ENCODE data around the gene CACNG5.

The CACNG5 gene

GRCh38 chr17:66829386-66829864 is 5.5 kb upstream of the CACNG5 start:
- DNase-seq = no peak

DNA sequence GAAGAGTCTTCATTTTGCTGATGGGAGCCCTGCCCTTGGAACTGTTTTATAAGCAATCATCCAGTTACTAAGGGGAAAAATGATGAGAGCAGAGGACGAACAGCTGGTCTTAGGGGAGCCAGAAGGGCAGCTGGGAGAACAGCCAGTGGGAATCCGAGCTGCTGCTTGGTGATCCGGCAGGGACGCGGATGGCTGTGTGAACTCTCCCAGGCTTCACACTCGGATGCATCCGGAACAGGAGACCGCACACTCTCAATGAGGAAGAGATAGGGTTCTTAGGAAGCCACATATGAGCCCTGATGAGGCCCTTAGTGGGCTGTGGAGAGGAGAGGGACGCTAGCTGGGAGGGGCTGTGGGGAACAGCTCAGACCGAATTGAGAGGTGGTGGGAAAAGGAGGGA is 5.0 kb upstream of the CACNG5 start:
- DNase-seq = no peak

DNA sequence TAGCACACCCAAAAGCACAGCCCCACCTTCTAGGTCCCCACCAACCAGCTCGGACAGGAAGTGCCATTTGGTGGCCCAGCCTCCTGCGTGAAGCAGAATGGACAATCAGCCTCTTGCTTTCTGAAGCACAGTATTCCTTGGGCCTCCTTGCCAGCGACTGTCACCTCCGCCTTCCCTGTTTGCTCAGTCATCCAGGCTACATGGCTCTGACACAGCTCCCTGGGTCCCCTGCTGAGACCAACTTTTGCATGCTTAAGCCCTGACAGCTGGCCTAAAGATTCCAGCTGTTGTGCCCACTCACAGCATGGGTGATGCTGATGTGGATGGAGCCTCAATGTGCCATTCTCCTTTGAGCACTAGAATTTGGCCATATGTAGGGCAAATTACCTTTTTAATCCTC is 4.5 kb upstream of the CACNG5 start:
- no peak for DNase-seq

DNA sequence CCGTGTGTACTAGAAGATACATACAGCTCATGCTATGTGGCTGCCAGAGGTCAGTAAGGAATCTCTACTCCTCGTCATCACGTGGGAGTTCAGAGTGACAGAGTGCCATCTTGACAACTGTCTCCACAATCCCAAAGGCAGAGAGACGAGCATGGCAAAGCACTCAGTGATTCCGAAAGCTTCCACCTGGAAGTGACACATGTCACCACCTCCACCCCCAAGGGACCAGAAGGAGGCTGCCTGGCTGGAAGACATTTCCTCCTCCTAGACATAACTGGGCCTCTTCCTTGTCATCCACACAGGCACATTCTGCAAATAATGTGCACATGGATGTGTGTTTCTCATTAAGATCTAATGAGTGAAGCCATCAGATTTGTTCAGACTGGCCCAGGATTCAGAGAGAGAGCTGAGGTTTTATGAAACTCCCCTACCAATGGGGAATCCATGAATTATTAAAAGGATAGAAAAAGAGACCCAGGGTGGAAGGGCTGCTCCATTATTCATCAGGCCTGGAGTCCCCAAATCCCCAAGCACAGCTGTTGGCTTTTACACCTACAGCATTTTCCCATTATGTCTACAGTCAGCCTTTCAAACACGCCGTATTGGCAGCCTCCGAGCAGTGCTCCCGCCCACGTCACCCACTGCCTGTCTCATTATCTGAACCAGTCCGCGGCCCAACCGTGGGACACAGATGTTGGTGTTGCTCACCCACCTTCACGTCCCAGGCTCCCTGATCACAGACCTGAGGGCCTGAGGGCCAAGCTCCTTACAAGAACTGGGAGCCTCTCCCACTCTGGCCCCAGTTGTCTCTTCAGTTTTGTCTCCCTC is 3.3 kb upstream of the CACNG5 start:
- no peak for DNase-seq

GRCh38 chr17:66833201-66833600 is 1.7 kb upstream of the CACNG5 start:
- DNase-seq = no peak

- DNase-seq = no peak
Measured at GRCh38 chr17:66834426-66834918, 445 bp upstream of the CACNG5 start.

DNA sequence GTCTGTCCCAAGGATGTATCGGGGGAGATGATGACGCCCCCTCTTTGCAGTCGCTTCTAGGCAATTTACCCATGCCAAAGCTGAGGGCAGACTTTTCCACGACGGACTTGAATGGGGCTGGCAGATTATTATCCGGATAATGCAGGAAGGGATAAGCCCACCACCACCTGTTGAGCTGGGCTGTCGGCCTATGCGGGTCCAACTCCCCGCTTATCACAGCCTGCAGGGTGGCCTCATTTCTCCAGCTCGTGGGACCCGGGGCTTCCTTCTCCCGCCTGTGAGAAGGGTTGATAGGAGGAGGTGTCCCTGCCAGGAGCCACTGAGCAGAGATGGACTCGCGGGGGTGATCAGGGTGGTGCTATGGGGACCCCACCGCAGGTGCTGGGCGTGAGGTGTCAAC is 559 bp downstream of the CACNG5 start:
- no peak for DNase-seq

DNA sequence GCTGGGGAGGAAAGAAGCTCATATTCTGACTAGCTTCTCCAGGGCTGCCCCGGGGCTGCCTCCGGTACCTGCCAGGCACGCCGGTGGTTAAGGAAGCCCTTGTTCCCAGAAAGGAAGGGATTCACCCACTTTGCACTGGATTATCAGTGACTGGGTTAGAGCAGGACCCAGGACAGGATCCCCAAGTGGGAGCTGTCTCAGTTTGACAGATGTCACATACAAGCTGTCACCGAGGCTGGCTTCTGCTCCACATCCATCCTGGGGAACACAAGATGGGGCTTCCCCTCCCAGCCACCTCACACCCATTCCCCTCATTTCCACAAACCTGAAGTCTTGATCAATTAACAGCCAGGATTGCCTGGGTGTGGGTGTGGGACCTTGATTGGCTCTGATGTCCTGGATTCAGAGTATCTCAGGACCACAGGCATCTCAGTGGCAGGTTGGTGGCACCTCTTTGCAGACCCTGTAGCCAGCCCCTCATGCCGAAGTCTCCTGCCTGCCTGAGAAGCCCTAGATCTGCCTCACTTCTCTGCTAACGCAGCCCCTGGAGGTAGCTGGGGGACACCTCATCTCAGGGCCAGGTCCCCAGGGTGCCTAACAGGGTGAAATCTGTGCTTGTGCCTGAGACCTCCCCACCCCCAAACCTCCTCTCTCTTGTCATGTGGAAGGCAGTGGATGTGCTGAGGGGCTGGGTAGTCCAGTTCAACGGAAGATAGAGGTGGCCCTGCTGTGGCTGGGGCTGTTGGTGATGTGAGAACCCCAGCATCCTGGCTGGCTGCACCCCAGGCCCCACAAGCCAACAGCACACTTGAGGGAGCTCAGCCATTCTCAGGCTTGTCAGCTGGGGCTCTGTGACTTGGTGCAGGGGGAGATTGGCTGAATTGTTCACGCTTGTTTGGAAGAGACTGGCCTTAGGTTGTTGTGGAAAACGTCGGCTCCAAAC is 1.4 kb downstream of the CACNG5 start:
- no peak for DNase-seq

GRCh38 chr17:66837226-66837625 is 2.3 kb downstream of the CACNG5 start:
- DNase-seq = no peak

- DNase-seq = no peak
Measured at GRCh38 chr17:66837885-66838665, 3.2 kb downstream of the CACNG5 start.

DNA sequence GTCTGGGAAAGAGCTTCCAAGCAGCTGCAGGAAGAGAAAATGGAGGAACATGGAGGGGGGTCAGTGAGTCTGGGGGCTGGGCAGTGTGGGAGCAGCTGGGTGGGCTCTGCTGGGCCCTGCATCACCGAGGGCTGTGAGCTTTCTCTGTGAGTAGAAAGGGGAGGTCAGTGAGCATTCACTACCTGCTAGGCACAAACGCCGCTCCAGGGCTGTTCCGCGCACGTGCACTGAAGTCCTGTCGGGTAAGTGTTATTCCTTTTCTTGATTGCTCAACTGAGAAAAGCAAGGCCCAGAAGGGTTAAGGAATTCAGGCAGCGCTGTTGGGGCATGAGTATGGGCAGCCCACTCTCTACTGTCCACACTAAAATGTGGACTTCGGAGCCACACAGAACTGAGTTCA is 4.7 kb downstream of the CACNG5 start:
- DNase-seq = no peak

GRCh38 chr17:66840061-66840460 is 5.1 kb downstream of the CACNG5 start:
- no peak for DNase-seq

DNA sequence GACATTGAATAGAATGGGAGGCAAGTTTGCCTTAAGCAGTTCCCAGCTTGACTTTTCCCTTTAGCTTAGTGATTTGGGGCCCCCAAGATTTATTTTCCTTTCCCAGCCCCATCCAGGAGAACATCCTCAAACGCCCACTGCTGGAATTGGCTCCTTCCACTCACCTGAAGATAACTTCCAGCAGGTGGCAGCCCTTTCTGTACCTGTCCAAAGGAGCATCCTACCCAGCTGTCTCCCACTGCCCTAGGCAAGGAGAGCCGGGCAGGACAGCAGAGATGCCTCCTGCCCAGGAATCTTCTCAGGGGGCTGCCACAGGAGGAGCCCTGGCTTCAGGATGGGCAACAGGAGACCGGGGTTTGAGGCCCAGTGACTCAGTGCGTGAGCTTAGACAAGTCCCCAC is 6.4 kb downstream of the CACNG5 start:
- no peak for DNase-seq

GRCh38 chr17:66841744-66842143 is 6.8 kb downstream of the CACNG5 start:
- no peak for DNase-seq

DNA sequence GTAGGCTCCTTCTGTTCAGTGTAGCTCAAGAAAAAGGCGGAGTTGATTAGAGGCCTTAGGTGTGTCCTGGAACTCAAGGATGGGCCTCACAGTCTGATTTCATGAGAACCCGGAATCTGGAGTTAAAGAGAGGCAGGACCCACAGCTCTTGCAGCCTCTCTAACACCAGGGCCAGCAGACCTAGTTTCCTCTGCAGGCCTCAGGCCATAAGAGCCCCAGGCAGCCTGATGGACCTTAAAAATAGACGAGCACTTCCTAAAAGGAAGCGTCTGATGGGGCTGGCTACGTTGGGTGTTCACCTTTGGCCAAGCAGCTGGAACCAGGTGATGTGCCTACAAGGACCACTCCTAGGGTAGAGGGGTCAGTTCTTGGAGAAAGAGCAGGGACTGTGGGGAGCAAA is 7.6 kb downstream of the CACNG5 start:
- no peak for DNase-seq

- no peak for DNase-seq
Measured at GRCh38 chr17:66842959-66843358, 8.0 kb downstream of the CACNG5 start.

GRCh38 chr17:66843627-66844026 is 8.7 kb downstream of the CACNG5 start:
- no peak for DNase-seq

DNA sequence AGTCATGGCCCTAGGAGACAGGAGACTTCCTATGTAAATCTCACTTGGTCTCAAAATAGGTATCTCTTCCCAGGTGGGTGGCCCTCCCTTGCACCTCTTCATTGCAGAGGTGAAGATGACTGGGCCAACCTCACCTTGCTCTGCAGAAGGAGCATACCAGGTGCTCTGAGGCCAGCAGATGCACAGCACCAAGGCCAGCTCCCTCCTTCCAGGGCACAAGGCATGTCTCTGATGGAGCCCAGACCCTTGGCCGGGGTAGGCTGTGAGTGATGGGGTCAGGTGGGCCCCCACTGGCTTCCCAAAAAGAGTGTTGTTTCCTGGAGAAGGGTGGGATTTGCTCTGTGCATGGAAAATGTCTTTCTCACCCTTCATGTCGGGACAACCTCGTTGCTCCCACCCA is 12.8 kb downstream of the CACNG5 start:
- no peak for DNase-seq

DNA sequence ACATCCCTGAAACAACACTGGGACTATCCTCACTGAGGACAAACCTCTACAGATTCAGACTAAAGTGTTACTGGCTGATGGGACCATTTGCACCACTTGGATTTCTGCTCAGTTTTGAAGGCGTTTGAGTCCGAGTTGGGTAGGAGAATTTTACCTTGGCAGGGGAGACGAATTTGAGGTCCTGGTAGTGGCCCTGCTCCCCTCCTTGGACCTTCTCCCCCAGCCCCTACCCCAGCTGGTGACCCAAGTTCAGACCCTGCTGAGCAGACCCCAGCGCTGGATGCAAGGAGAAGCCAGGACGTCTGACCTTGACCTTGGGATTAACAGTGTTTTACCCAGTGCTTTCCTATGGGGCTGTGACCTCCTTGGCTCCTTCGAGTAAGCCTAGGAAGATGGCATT is 13.6 kb downstream of the CACNG5 start:
- DNase-seq = no peak

DNA sequence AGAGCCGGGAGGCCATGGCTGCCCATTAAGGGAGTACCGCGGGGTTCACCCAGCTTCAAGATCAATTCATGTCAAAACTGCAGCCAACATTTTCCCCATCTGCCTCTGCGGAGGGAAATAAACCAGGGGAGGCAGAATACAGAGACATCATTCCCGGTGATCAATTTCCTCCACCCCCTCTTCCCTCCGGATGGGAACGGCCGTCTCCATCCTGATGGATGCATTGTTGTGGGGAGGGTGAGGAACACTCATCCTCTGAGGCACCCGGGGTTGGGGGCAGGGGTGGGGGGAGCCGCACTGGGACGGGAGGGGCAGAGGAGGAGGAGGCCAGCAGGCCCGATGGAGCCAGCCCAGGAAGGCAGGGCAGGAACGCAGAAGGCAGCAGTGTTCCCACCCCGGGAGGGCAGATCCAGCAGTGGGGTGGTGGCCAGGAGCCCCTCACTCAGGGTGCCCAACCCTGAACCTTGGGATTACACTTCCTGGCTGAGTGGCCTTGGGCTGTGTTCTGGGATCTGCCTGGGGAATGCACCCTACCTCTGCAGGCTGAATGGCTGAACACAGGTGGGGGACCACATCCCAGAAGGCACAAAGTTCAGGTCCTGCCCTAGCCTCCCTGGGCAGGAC is 14.2 kb downstream of the CACNG5 start:
- DNase-seq = no peak

GRCh38 chr17:66849851-66850580 is 15.1 kb downstream of the CACNG5 start:
- DNase-seq = no peak

DNA sequence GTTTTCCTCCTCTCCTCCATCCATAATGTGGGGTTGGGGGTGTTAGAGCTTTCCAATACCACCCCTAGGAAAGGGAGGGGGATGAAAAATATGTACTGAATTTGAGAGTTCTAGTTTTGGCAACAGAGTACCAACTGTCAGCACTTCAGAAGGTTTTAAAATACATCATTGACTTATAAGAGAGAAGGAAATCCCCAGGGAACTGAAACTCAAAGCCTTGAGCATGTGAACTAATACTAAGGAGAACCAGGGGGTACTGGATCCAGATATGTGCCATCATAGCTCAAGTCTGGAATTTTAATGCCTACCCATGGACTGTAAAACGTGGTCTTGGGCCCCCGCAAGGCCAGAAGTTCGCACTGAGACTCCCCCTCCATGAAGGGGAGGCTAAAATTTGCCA is 15.8 kb downstream of the CACNG5 start:
- DNase-seq = no peak

Data from activated CD8-positive, alpha-beta memory T cell treated with anti-CD3 and anti-CD28 coated beads, Interleukin-2, amount 50 U/mL, for 48 hours (primary cell).